ENCODE data around the gene PRKN. TPM values are rescaled to one million over a fixed set of nuclear protein-coding genes. Genes with fewer than 3 reads are reported as not detected.

Gene PRKN
- total RNA-seq, 1 experiment from 2014 or later = 0.46 TPM

- no TSS peak for BruUV-seq (replicated peaks)
- TF ChIP-seq REST (IDR thresholded peaks at IDR 0.05; ENCODE audit: insufficient read depth in 1 of 2, low read depth in 2 of 2, low read length in 1 of 2) (no peak), SIN3A (IDR thresholded peaks at IDR 0.05; ENCODE audit: borderline replicate concordance, insufficient read depth, low read depth, low read length) (no peak), POLR2AphosphoS5 (IDR thresholded peaks at IDR 0.05; ENCODE audit: low read depth, low read length) (no peak), TCF7L2 (IDR thresholded peaks at IDR 0.05; ENCODE audit: low read depth, low read length) (no peak)
- TF ChIP-seq, protein P1, sequence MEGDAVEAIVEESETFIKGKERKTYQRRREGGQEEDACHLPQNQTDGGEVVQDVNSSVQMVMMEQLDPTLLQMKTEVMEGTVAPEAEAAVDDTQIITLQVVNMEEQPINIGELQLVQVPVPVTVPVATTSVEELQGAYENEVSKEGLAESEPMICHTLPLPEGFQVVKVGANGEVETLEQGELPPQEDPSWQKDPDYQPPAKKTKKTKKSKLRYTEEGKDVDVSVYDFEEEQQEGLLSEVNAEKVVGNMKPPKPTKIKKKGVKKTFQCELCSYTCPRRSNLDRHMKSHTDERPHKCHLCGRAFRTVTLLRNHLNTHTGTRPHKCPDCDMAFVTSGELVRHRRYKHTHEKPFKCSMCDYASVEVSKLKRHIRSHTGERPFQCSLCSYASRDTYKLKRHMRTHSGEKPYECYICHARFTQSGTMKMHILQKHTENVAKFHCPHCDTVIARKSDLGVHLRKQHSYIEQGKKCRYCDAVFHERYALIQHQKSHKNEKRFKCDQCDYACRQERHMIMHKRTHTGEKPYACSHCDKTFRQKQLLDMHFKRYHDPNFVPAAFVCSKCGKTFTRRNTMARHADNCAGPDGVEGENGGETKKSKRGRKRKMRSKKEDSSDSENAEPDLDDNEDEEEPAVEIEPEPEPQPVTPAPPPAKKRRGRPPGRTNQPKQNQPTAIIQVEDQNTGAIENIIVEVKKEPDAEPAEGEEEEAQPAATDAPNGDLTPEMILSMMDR (IDR thresholded peaks at IDR 0.05) = no peak
- no peak for ATAC-seq
Observed at GRCh38 chr6:161750686-161751085, 976.9 kb downstream of the PRKN start.

DNA sequence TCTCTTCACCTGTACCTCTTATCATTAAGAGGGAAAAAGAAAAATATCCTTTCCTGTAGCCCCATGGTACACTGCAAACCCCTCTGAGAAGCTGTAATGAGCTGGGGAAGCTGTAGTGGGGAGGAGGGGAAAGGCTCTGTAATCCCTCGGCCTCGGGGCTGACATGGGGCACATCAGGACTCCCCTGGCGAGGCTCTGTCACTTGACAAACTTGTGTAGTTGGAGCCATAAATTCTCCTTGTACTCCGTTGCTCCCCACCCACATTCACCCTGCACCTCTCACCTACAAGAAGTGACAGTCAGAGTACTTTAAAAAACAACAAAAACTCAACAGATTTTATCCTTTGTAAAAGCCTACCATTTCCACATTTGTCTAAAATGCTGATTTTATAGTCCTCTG, 978.0 kb downstream of the PRKN start:
- CTCF ChIA-PET = no interaction called here
- BruUV-seq (replicated peaks) = no TSS peak
- TF ChIP-seq, protein P1 (IDR thresholded peaks at IDR 0.05) = no peak
- TF ChIP-seq POLR2AphosphoS5 (IDR thresholded peaks at IDR 0.05; ENCODE audit: low read depth, low read length) = no peak
- TF ChIP-seq SIN3A (IDR thresholded peaks at IDR 0.05; ENCODE audit: borderline replicate concordance, insufficient read depth, low read depth, low read length) = no peak
- TF ChIP-seq REST (IDR thresholded peaks at IDR 0.05; ENCODE audit: insufficient read depth in 1 of 2, low read depth in 2 of 2, low read length in 1 of 2) = no peak
- no peak for TF ChIP-seq TCF7L2 (IDR thresholded peaks at IDR 0.05; ENCODE audit: low read depth, low read length)
- POLR2A ChIA-PET = no interaction called here
- ATAC-seq (no peak), DNase-seq (ENCODE audit: low read depth, low spot score) (no peak)
- Histone ChIP-seq H3K27me3 (ENCODE audit: control insufficient read depth, insufficient read depth, low read length) (no peaks in the 10 kb centered on the region), H3K36me3 (ENCODE audit: control insufficient read depth, insufficient read depth, low read length) (no peaks in the 10 kb centered on the region), H3K27ac (ENCODE audit: low read length) (no peak overlapping the region), H3K4me1 (ENCODE audit: control insufficient read depth, insufficient read depth, low read length) (no peaks in the 10 kb centered on the region), H3K4me3 (ENCODE audit: low read depth in 2 of 2, low read length in 2 of 2) (no peak overlapping the region), H3K9me3 (ENCODE audit: control insufficient read depth, insufficient read depth, low read depth, low read length) (no peaks in the 10 kb centered on the region)
- in situ Hi-C loops (cut with HindIII; ENCODE audit: low pct_unique_long_range_greater_than_20kb, low sequenced_read_pairs) = no loop called here
- intact Hi-C loops (cut with micrococcal nuclease; ENCODE audit: unreplicated experiment) = no loop called here

More at GRCh38 chr6:161750686-161751085, 976.9 kb downstream of the PRKN start:
- Histone ChIP-seq H3K9me3 (ENCODE audit: control insufficient read depth, insufficient read depth, low read depth, low read length) (no peaks in the 10 kb centered on the region), H3K36me3 (ENCODE audit: control insufficient read depth, insufficient read depth, low read length) (no peaks in the 10 kb centered on the region), H3K4me3 (ENCODE audit: low read depth in 2 of 2, low read length in 2 of 2) (no peak overlapping the region), H3K4me1 (ENCODE audit: control insufficient read depth, insufficient read depth, low read length) (no peaks in the 10 kb centered on the region), H3K27me3 (ENCODE audit: control insufficient read depth, insufficient read depth, low read length) (no peaks in the 10 kb centered on the region), H3K27ac (ENCODE audit: low read length) (no peak overlapping the region)
- ChIA-PET POLR2A (no interaction called here), CTCF (no interaction called here)
- intact Hi-C loops (cut with micrococcal nuclease; ENCODE audit: unreplicated experiment) = no loop called here
- DNase-seq (ENCODE audit: low read depth, low spot score) = no peak
- in situ Hi-C loops (cut with HindIII; ENCODE audit: low pct_unique_long_range_greater_than_20kb, low sequenced_read_pairs) = no loop called here
